ENCODE results near the gene DCLK2. TPM values are rescaled to one million over a fixed set of nuclear protein-coding genes. Genes with fewer than 3 reads are reported as not detected.
A peak's percentile ranks its signal among the peaks of the same experiment; 100 is the strongest.

DCLK2 gene
- polyA plus RNA-seq, 1 donor from 2014 or later, result 134 TPM

DNA sequence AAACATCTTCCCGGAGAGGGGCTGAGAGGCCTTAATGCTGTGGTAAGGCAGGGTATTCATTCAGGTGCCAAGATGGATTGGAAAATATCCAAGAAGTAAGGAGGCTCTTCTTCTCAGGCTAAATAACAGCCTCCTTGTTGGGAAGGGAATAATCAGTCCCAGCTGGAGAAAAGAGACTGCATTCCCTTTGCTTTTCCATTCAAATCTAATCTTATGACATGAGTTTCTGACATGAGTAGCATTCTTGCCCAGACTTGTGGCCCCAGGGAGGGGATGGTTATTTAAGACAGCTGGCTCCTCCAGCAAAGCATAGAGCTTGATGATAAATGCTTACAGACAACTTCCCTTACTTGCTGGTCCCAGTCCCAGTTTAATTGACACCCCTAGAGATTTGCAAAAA is 98.3 kb downstream of the DCLK2 start:
- Histone ChIP-seq H3K79me2 (replicated peaks; ENCODE audit: insufficient read depth, low read length) (peaks cover 46% of the 10 kb centered on the region), H3K9me2 (ENCODE audit: insufficient read depth, low read length) (no peaks in the 10 kb centered on the region), H2AFZ (ENCODE audit: low read depth, low read length) (no peak overlapping the region), H3K4me2 (ENCODE audit: low read length) (no peak overlapping the region), H3K27ac (ENCODE audit: low read length) (peak overlapping the region; percentile 74), H3K27me3 (ENCODE audit: insufficient read depth, low read depth, low read length) (no peaks in the 10 kb centered on the region), H3K9ac (ENCODE audit: low read length) (no peak overlapping the region), H3K36me3 (ENCODE audit: insufficient read depth, low read length) (no peaks in the 10 kb centered on the region), H4K20me1 (ENCODE audit: insufficient read depth) (no peaks in the 10 kb centered on the region), H3K4me3 (ENCODE audit: low read length) (peak overlapping the region; percentile 8), H3K9me3 (ENCODE audit: low read length) (no peaks in the 10 kb centered on the region), H3F3A (ENCODE audit: insufficient read depth, low read length, poor library complexity, severe bottlenecking) (no peaks in the 10 kb centered on the region)
- no peak for TF ChIP-seq SMC3 (conservative IDR thresholded peaks at IDR 0.05; ENCODE audit: poor library complexity)
- TF ChIP-seq REST (IDR thresholded peaks at IDR 0.05; ENCODE audit: borderline replicate concordance), result peak; percentile 85
- TF ChIP-seq MXI1 (conservative IDR thresholded peaks at IDR 0.05; ENCODE audit: poor library complexity, severe bottlenecking), result no peak
- no peak for TF ChIP-seq RAD21 (conservative IDR thresholded peaks at IDR 0.05)

DNA sequence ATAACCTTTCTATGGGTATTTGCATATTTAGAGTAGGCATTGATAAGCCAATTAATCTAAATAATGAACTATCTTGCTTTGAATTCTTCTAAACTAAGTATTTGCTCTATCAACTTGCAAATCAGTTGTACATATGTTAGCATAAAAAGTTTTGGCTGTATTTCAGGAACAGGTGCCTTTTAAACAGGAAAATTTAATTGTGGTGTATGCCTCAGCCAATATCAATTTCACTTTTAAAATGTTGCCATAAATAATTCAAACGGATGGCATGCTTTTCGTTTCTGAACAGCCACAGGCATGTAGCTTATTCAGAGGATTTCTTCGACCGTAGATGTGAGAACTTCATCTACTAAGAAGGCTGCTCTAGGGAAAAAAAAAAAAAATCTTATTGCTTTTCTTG is 99.9 kb downstream of the DCLK2 start:
- Histone ChIP-seq H3K27ac (ENCODE audit: low read length) (no peak overlapping the region), H3K79me2 (replicated peaks; ENCODE audit: insufficient read depth, low read length) (peaks cover 46% of the 10 kb centered on the region), H3K36me3 (ENCODE audit: insufficient read depth, low read length) (no peaks in the 10 kb centered on the region), H3K4me3 (ENCODE audit: low read length) (no peak overlapping the region), H3K9me3 (ENCODE audit: low read length) (no peaks in the 10 kb centered on the region), H3F3A (ENCODE audit: insufficient read depth, low read length, poor library complexity, severe bottlenecking) (peaks cover 6% of the 10 kb centered on the region), H3K9me2 (ENCODE audit: insufficient read depth, low read length) (no peaks in the 10 kb centered on the region), H3K27me3 (ENCODE audit: insufficient read depth, low read depth, low read length) (no peaks in the 10 kb centered on the region), H3K4me2 (ENCODE audit: low read length) (no peak overlapping the region), H4K20me1 (ENCODE audit: insufficient read depth) (no peaks in the 10 kb centered on the region), H3K9ac (ENCODE audit: low read length) (no peak overlapping the region), H2AFZ (ENCODE audit: low read depth, low read length) (no peak overlapping the region)
- TF ChIP-seq TAF1 (IDR thresholded peaks at IDR 0.05; ENCODE audit: low read depth), result no peak
- no peak for TF ChIP-seq REST (IDR thresholded peaks at IDR 0.05; ENCODE audit: borderline replicate concordance)
- no peak for TF ChIP-seq RAD21 (conservative IDR thresholded peaks at IDR 0.05)
- TF ChIP-seq EP300 (conservative IDR thresholded peaks at IDR 0.05; ENCODE audit: poor library complexity, severe bottlenecking), result no peak
- TF ChIP-seq, protein P1, sequence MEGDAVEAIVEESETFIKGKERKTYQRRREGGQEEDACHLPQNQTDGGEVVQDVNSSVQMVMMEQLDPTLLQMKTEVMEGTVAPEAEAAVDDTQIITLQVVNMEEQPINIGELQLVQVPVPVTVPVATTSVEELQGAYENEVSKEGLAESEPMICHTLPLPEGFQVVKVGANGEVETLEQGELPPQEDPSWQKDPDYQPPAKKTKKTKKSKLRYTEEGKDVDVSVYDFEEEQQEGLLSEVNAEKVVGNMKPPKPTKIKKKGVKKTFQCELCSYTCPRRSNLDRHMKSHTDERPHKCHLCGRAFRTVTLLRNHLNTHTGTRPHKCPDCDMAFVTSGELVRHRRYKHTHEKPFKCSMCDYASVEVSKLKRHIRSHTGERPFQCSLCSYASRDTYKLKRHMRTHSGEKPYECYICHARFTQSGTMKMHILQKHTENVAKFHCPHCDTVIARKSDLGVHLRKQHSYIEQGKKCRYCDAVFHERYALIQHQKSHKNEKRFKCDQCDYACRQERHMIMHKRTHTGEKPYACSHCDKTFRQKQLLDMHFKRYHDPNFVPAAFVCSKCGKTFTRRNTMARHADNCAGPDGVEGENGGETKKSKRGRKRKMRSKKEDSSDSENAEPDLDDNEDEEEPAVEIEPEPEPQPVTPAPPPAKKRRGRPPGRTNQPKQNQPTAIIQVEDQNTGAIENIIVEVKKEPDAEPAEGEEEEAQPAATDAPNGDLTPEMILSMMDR (IDR thresholded peaks at IDR 0.05; ENCODE audit: poor library complexity, severe bottlenecking), result no peak
- no peak for TF ChIP-seq SMC3 (conservative IDR thresholded peaks at IDR 0.05; ENCODE audit: poor library complexity)
- TF ChIP-seq POLR2AphosphoS5 (IDR thresholded peaks at IDR 0.05), result no peak
- no peak for TF ChIP-seq MXI1 (conservative IDR thresholded peaks at IDR 0.05; ENCODE audit: poor library complexity, severe bottlenecking)
- TF ChIP-seq EZH2 (IDR thresholded peaks at IDR 0.05; ENCODE audit: borderline replicate concordance, insufficient read depth, low read length, poor library complexity, severe bottlenecking), result no peak
